ENCODE measurements around the gene AP5Z1. TPM values are rescaled to one million over a fixed set of nuclear protein-coding genes. Genes with fewer than 3 reads are reported as not detected.

The AP5Z1 gene
- polyA plus RNA-seq, 6 donors from 2014 or later: 27.8 to 52.3 (median 37.3) TPM

- H3K27me3 Mint-ChIP-seq: peaks cover 6 to 47% (median 7%) of the 10 kb centered on the region in 3 donors
- no peaks in the 10 kb centered on the region for H3K36me3 Mint-ChIP-seq
- no peak overlapping the region for H3K27ac Mint-ChIP-seq
- peaks cover 0 to 3% (median 0%) of the 10 kb centered on the region in 3 donors for H3K4me1 Mint-ChIP-seq
- no peaks in the 10 kb centered on the region for H3K9me3 Mint-ChIP-seq
- DNase-seq (no peak), ATAC-seq (ENCODE audit: low read depth in 2 of 2) (no peak)
- no peak overlapping the region for H3K4me3 Mint-ChIP-seq
Observed at GRCh38 chr7:4820967-4821471, 45.6 kb downstream of the AP5Z1 start.

GRCh38 chr7:4822677-4823076 is 47.3 kb downstream of the AP5Z1 start:
- Mint-ChIP-seq H3K36me3 (no peaks in the 10 kb centered on the region), H3K27ac (no peak overlapping the region), H3K4me3 (no peak overlapping the region), H3K4me1 (peaks cover 0 to 3% (median 0%) of the 10 kb centered on the region in 3 donors), H3K9me3 (no peaks in the 10 kb centered on the region), H3K27me3 (peaks cover 6 to 34% (median 7%) of the 10 kb centered on the region in 3 donors)
- no peak for DNase-seq
- ATAC-seq (ENCODE audit: low read depth in 2 of 2): no peak

- H3K4me1 Mint-ChIP-seq: peaks cover 0 to 3% (median 0%) of the 10 kb centered on the region in 3 donors
Observed at GRCh38 chr7:4823441-4824119, 48.2 kb downstream of the AP5Z1 start.

GRCh38 chr7:4824120-4824775 is 48.8 kb downstream of the AP5Z1 start:
- H3K27ac Mint-ChIP-seq: no peak overlapping the region
- H3K9me3 Mint-ChIP-seq: no peaks in the 10 kb centered on the region
- H3K36me3 Mint-ChIP-seq: no peaks in the 10 kb centered on the region
- peaks cover 0 to 3% (median 0%) of the 10 kb centered on the region in 3 donors for H3K4me1 Mint-ChIP-seq
- ATAC-seq (ENCODE audit: low read depth in 2 of 2): no peak
- H3K4me3 Mint-ChIP-seq: no peak overlapping the region
- no peak for DNase-seq
- H3K27me3 Mint-ChIP-seq: peaks cover 6 to 23% (median 7%) of the 10 kb centered on the region in 3 donors

More at GRCh38 chr7:4823441-4824119, 48.2 kb downstream of the AP5Z1 start:
- Mint-ChIP-seq H3K36me3 (no peaks in the 10 kb centered on the region), H3K9me3 (no peaks in the 10 kb centered on the region), H3K27me3 (peaks cover 6 to 30% (median 7%) of the 10 kb centered on the region in 3 donors), H3K27ac (no peak overlapping the region), H3K4me3 (no peak overlapping the region)
- DNase-seq: no peak
- ATAC-seq (ENCODE audit: low read depth in 2 of 2): no peak

- Mint-ChIP-seq H3K4me1 (peaks cover 0 to 3% (median 2%) of the 10 kb centered on the region in 3 donors), H3K27me3 (peaks cover 6 to 15% (median 7%) of the 10 kb centered on the region in 3 donors), H3K9me3 (peaks cover 0 to 2% (median 0%) of the 10 kb centered on the region in 7 donors), H3K27ac (peak overlapping the region in 1 of 6 donors; percentile 32), H3K36me3 (no peaks in the 10 kb centered on the region), H3K4me3 (no peak overlapping the region)
- DNase-seq (no peak), ATAC-seq (ENCODE audit: low read depth in 2 of 2) (no peak)
Observed at GRCh38 chr7:4825081-4825480, 49.7 kb downstream of the AP5Z1 start.

- H3K27ac Mint-ChIP-seq: no peak overlapping the region
Observed at GRCh38 chr7:4828720-4829383, 53.4 kb downstream of the AP5Z1 start.

GRCh38 chr7:4830176-4830575 is 54.8 kb downstream of the AP5Z1 start:
- Mint-ChIP-seq H3K9me3 (peaks cover 0 to 2% (median 0%) of the 10 kb centered on the region in 7 donors), H3K4me1 (peaks cover 0 to 4% (median 3%) of the 10 kb centered on the region in 3 donors), H3K36me3 (no peaks in the 10 kb centered on the region), H3K4me3 (no peak overlapping the region), H3K27me3 (peaks cover 0 to 5% (median 4%) of the 10 kb centered on the region in 3 donors), H3K27ac (no peak overlapping the region)
- DNase-seq (peak; percentile 36), ATAC-seq (ENCODE audit: low read depth in 2 of 2) (peak; percentile 67 to 68)

More at GRCh38 chr7:4828720-4829383, 53.4 kb downstream of the AP5Z1 start:
- no peak for ATAC-seq (ENCODE audit: low read depth in 2 of 2)
- H3K36me3 Mint-ChIP-seq: no peaks in the 10 kb centered on the region
- peaks cover 1 to 7% (median 4%) of the 10 kb centered on the region in 3 donors for H3K27me3 Mint-ChIP-seq
- peaks cover 0 to 4% (median 3%) of the 10 kb centered on the region in 3 donors for H3K4me1 Mint-ChIP-seq
- peaks cover 0 to 2% (median 0%) of the 10 kb centered on the region in 7 donors for H3K9me3 Mint-ChIP-seq
- DNase-seq: no peak
- H3K4me3 Mint-ChIP-seq: no peak overlapping the region

- H3K36me3 Mint-ChIP-seq: no peaks in the 10 kb centered on the region
- H3K9me3 Mint-ChIP-seq: peaks cover 0 to 2% (median 0%) of the 10 kb centered on the region in 7 donors
- no peak overlapping the region for H3K4me3 Mint-ChIP-seq
- ATAC-seq (ENCODE audit: low read depth in 2 of 2) (no peak), DNase-seq (no peak)
- H3K4me1 Mint-ChIP-seq: peaks cover 0 to 4% (median 0%) of the 10 kb centered on the region in 3 donors
- H3K27ac Mint-ChIP-seq: no peak overlapping the region
- H3K27me3 Mint-ChIP-seq: peaks cover 0 to 4% (median 0%) of the 10 kb centered on the region in 3 donors
Observed at GRCh38 chr7:4831723-4832495, 56.5 kb downstream of the AP5Z1 start.

GRCh38 chr7:4832711-4833110 is 57.3 kb downstream of the AP5Z1 start:
- H3K36me3 Mint-ChIP-seq: no peaks in the 10 kb centered on the region
- no peak overlapping the region for H3K27ac Mint-ChIP-seq
- peaks cover 0 to 6% (median 4%) of the 10 kb centered on the region in 3 donors for H3K27me3 Mint-ChIP-seq
- no peak for ATAC-seq (ENCODE audit: low read depth in 2 of 2)
- peaks cover 0 to 4% (median 0%) of the 10 kb centered on the region in 3 donors for H3K4me1 Mint-ChIP-seq
- peak overlapping the region in 1 of 8 donors; percentile 51 for H3K4me3 Mint-ChIP-seq
- peaks cover 0 to 2% (median 0%) of the 10 kb centered on the region in 7 donors for H3K9me3 Mint-ChIP-seq
- DNase-seq: no peak

GRCh38 chr7:4833176-4833575 is 57.8 kb downstream of the AP5Z1 start:
- no peak for DNase-seq
- H3K9me3 Mint-ChIP-seq: peaks cover 0 to 2% (median 0%) of the 10 kb centered on the region in 7 donors
- no peaks in the 10 kb centered on the region for H3K36me3 Mint-ChIP-seq
- H3K27me3 Mint-ChIP-seq: peaks cover 0 to 8% (median 4%) of the 10 kb centered on the region in 3 donors
- ATAC-seq (ENCODE audit: low read depth in 2 of 2): no peak
- no peak overlapping the region for H3K27ac Mint-ChIP-seq
- peaks cover 0 to 4% (median 0%) of the 10 kb centered on the region in 3 donors for H3K4me1 Mint-ChIP-seq
- no peak overlapping the region for H3K4me3 Mint-ChIP-seq

GRCh38 chr7:4833691-4834600 is 58.5 kb downstream of the AP5Z1 start:
- ATAC-seq (ENCODE audit: low read depth in 2 of 2) (no peak), DNase-seq (no peak)
- peaks cover 0 to 4% (median 0%) of the 10 kb centered on the region in 3 donors for H3K4me1 Mint-ChIP-seq
- H3K4me3 Mint-ChIP-seq: no peak overlapping the region
- peaks cover 0 to 2% (median 0%) of the 10 kb centered on the region in 7 donors for H3K9me3 Mint-ChIP-seq
- H3K36me3 Mint-ChIP-seq: no peaks in the 10 kb centered on the region
- peaks cover 0 to 8% (median 4%) of the 10 kb centered on the region in 3 donors for H3K27me3 Mint-ChIP-seq
- no peak overlapping the region for H3K27ac Mint-ChIP-seq
